Measurements from ENCODE around the gene KISS1R.

KISS1R gene

GRCh38 chr19:900302-901111 is 16.6 kb upstream of the KISS1R start:
- DNase-seq: no peak

- DNase-seq: no peak
Measured at GRCh38 chr19:901216-902092, 15.7 kb upstream of the KISS1R start.

- no peak for DNase-seq
Measured at GRCh38 chr19:902093-902370, 15.1 kb upstream of the KISS1R start.

GRCh38 chr19:902446-903226 is 14.5 kb upstream of the KISS1R start:
- no peak for DNase-seq

- DNase-seq: no peak
Measured at GRCh38 chr19:903266-903797, 13.8 kb upstream of the KISS1R start.

GRCh38 chr19:904545-904944 is 12.6 kb upstream of the KISS1R start:
- DNase-seq: no peak

- no peak for DNase-seq
Measured at GRCh38 chr19:906480-906879, 10.7 kb upstream of the KISS1R start.

- no peak for DNase-seq
Measured at GRCh38 chr19:907183-907853, 9.8 kb upstream of the KISS1R start.

- DNase-seq: no peak
Measured at GRCh38 chr19:911197-912033, 5.7 kb upstream of the KISS1R start.

GRCh38 chr19:912181-913079 is 4.7 kb upstream of the KISS1R start:
- peak; percentile 46 for DNase-seq

GRCh38 chr19:913080-913748 is 3.9 kb upstream of the KISS1R start, which contains the start of gene R3HDM4:
R3HDM4 (minus strand) TSS chr19:913219; CDS start chr19:913157, 62 bp downstream.
- DNase-seq: peak; percentile 81

- no peak for DNase-seq
Measured at GRCh38 chr19:916645-917322, 349 bp upstream of the KISS1R start.

GRCh38 chr19:918152-918437 is 962 bp downstream of the KISS1R start:
- DNase-seq: no peak

GRCh38 chr19:918481-919198 is 1.5 kb downstream of the KISS1R start:
- no peak for DNase-seq

GRCh38 chr19:919199-920050 is 2.3 kb downstream of the KISS1R start:
- DNase-seq: no peak

- DNase-seq: peak; percentile 65
Measured at GRCh38 chr19:920051-920864, 3.1 kb downstream of the KISS1R start.

- DNase-seq: no peak
Measured at GRCh38 chr19:924553-925086, 7.5 kb downstream of the KISS1R start.
